DND-41 (cell line): ENCODE measurements around the gene PADI2.

Experiments
- EZH2 ChIP-seq: IDR thresholded peaks from 3 replicates; pipeline ENCODE4 v1.6.1; 2012; ENCODE audit warnings: borderline replicate concordance, low read depth, mild to moderate bottlenecking, moderate library complexity, low read length, inconsistent platforms; ENCODE audit not compliant: severe bottlenecking
- TF ChIP-seq, protein P1 (sequence below): IDR thresholded peaks from 2 replicates; pipeline ENCODE4 v1.5.1; 2012; ENCODE audit warnings: borderline replicate concordance, low read length, moderate library complexity, mild to moderate bottlenecking; ENCODE audit not compliant: poor library complexity, severe bottlenecking; ENCODE audit errors: extremely low read depth

DNA sequence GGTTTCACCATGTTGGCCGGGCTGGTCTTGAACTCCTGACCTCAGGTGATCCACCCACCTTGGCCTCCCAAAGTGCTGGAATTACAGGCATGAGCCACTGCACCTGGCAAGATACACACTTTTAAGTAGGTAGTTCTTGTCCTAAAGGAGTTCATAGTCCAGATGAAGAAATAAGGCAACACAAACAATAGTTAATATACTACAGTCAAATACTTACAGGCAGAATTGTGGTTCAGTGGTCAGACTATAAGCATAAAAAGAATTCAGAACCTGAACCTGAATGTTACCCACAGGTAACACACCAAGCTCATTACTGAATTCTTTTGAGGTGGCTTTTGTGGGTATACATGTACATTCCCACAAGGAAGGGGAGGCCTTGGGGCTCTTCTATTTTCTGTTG lies 67.2 kb downstream of the PADI2 start:
- TF ChIP-seq, protein P1, sequence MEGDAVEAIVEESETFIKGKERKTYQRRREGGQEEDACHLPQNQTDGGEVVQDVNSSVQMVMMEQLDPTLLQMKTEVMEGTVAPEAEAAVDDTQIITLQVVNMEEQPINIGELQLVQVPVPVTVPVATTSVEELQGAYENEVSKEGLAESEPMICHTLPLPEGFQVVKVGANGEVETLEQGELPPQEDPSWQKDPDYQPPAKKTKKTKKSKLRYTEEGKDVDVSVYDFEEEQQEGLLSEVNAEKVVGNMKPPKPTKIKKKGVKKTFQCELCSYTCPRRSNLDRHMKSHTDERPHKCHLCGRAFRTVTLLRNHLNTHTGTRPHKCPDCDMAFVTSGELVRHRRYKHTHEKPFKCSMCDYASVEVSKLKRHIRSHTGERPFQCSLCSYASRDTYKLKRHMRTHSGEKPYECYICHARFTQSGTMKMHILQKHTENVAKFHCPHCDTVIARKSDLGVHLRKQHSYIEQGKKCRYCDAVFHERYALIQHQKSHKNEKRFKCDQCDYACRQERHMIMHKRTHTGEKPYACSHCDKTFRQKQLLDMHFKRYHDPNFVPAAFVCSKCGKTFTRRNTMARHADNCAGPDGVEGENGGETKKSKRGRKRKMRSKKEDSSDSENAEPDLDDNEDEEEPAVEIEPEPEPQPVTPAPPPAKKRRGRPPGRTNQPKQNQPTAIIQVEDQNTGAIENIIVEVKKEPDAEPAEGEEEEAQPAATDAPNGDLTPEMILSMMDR: no peak
- TF ChIP-seq EZH2: no peak
